MCF 10A (cell line): ENCODE results near the gene C7orf57. TPM values are rescaled to one million over a fixed set of nuclear protein-coding genes. Genes with fewer than 3 reads are reported as not detected.

ENCODE experiments used
- BruUV-seq: library from RNA; stranded (reverse); fragments of 400-500 nt; replicated peaks from 2 replicates; lab custom pipeline; 2021; lab: Mats Ljungman, UMichigan
- CTCF ChIA-PET: fragments of 300-600 bp; sonication (Branson Sonifier 250); formaldehyde crosslinking; extraction: SDS; loops from one replicate; lab custom pipeline; 2021; ENCODE audit warnings: antibody characterized with exemption, inconsistent platforms; lab: Yijun Ruan, JAX
- POLR2A ChIA-PET: fragments of 300-600, 350-650 bp; sonication (Branson Sonifier 250); formaldehyde crosslinking; extraction: SDS; loops from one replicate; lab custom pipeline; 2020; ENCODE audit warnings: antibody characterized with exemption, inconsistent platforms; lab: Yijun Ruan, JAX
- DNase-seq: peaks from one replicate; pipeline ENCODE4 v3.0.0-alpha.2; 2018; ENCODE audit not compliant: unreplicated experiment
- H3K27ac Mint-ChIP-seq: one replicate; pipeline ENCODE4 v1.8.0; 2022; ENCODE audit warnings: mild to moderate bottlenecking, low read depth, mixed read lengths; ENCODE audit not compliant: unreplicated experiment
- H3K27me3 Mint-ChIP-seq: one replicate; pipeline ENCODE4 v1.8.0; 2022; ENCODE audit warnings: mixed read lengths; ENCODE audit not compliant: insufficient read depth, unreplicated experiment
- H3K36me3 Mint-ChIP-seq: one replicate; pipeline ENCODE4 v1.8.0; 2022; ENCODE audit warnings: mild to moderate bottlenecking, moderate library complexity, mixed read lengths; ENCODE audit not compliant: insufficient read depth, unreplicated experiment
- H3K4me1 Mint-ChIP-seq: one replicate; pipeline ENCODE4 v1.8.0; 2022; ENCODE audit warnings: mixed read lengths; ENCODE audit not compliant: insufficient read depth, unreplicated experiment
- H3K4me3 Mint-ChIP-seq: one replicate; pipeline ENCODE4 v1.8.0; 2022; ENCODE audit warnings: mild to moderate bottlenecking, moderate library complexity, mixed read lengths; ENCODE audit not compliant: unreplicated experiment
- H3K9me3 Mint-ChIP-seq: one replicate; pipeline ENCODE4 v1.8.0; 2022; ENCODE audit warnings: mixed read lengths; ENCODE audit not compliant: unreplicated experiment
- CTCF ChIP-seq: fragments of 200-600 bp; IDR thresholded peaks from one replicate; pipeline ENCODE4 v1.8.0; 2022; ENCODE audit warnings: antibody characterized with exemption, mild to moderate bottlenecking; ENCODE audit not compliant: unreplicated experiment
- intact Hi-C: fragments of 100-400 bp; cut with micrococcal nuclease; formaldehyde crosslinking; loops from 2 replicates; pipeline ENCODE4 v1.14.1; 2022
- total RNA-seq: library from RNA; stranded (reverse); gene quantifications from 2 replicates; pipeline ENCODE4 v1.2.3, GENCODE V29; 2022

Gene C7orf57
- total RNA-seq, 1 experiment from 2014 or later: 0.37 TPM

GRCh38 chr7:48028938-48029337 lies 6.4 kb upstream of the C7orf57 start, which contains the start of gene SUN3:
Gene SUN3 (minus strand): TSS chr7:48029107. CDS start chr7:48028938, 169 bp downstream.
- Mint-ChIP-seq H3K27me3 (no peaks in the 10 kb centered on the region), H3K9me3 (no peaks in the 10 kb centered on the region), H3K4me3 (no peak within 1 kb of the TSS), H3K27ac (no peak within 1 kb of the TSS), H3K4me1 (no peaks in the 10 kb centered on the region), H3K36me3 (no peaks in the 10 kb centered on the region)
- POLR2A ChIA-PET: interaction anchor here (1.5 kb wide), 1 partner anchor 15 kb away, joined by 3 read pairs; no protein-coding TSS in a partner anchor
- intact Hi-C loops: no loop called here
- no peak for TF ChIP-seq CTCF
- CTCF ChIA-PET: no interaction called here
- no peak for DNase-seq
- BruUV-seq: no TSS peak

GRCh38 chr7:48031111-48031510 lies 4.2 kb upstream of the C7orf57 start:
- no peak for TF ChIP-seq CTCF
- Mint-ChIP-seq H3K4me1 (no peaks in the 10 kb centered on the region), H3K27me3 (no peaks in the 10 kb centered on the region), H3K36me3 (no peaks in the 10 kb centered on the region), H3K4me3 (no peak overlapping the region), H3K27ac (no peak overlapping the region), H3K9me3 (no peaks in the 10 kb centered on the region)
- ChIA-PET POLR2A (interaction anchor here (0.8 kb wide), 1 partner anchor 52 kb away, joined by 3 read pairs; no protein-coding TSS in a partner anchor), CTCF (interaction anchor here (1.4 kb wide), 2 partner anchors 53 to 79 kb away, joined by 3 to 5 read pairs; no protein-coding TSS in a partner anchor)
- BruUV-seq: no TSS peak
- intact Hi-C loops: no loop called here
- no peak for DNase-seq

GRCh38 chr7:48033922-48034321 lies 1.4 kb upstream of the C7orf57 start:
- TF ChIP-seq CTCF: no peak
- no peaks in the 10 kb centered on the region for H3K27me3 Mint-ChIP-seq
- H3K4me3 Mint-ChIP-seq: no peak overlapping the region
- H3K9me3 Mint-ChIP-seq: no peaks in the 10 kb centered on the region
- H3K4me1 Mint-ChIP-seq: no peaks in the 10 kb centered on the region
- ChIA-PET CTCF (interaction anchor here (0.8 to 1.7 kb wide), 2 partner anchors 68 to 76 kb away, joined by 4 to 7 read pairs; no protein-coding TSS in a partner anchor), POLR2A (no interaction called here)
- intact Hi-C loops: loop anchor here (2.0 kb wide), 1 partner anchor 77 kb away; no protein-coding TSS in a partner anchor
- BruUV-seq: no TSS peak
- H3K36me3 Mint-ChIP-seq: no peaks in the 10 kb centered on the region
- DNase-seq: no peak
- H3K27ac Mint-ChIP-seq: no peak overlapping the region

- Mint-ChIP-seq H3K27me3 (no peaks in the 10 kb centered on the region), H3K4me1 (peaks cover 1% of the 10 kb centered on the region), H3K36me3 (no peaks in the 10 kb centered on the region), H3K4me3 (peak overlapping the region; percentile 74), H3K27ac (peak overlapping the region; percentile 50), H3K9me3 (no peaks in the 10 kb centered on the region)
- ChIA-PET POLR2A (no interaction called here), CTCF (interaction anchor here (0.8 kb wide), 1 partner anchor 58 kb away, joined by 4 read pairs; no protein-coding TSS in a partner anchor)
- BruUV-seq: no TSS peak
- intact Hi-C loops: loop anchor here (1.0 to 2.0 kb wide), 2 partner anchors 49 to 75 kb away; no protein-coding TSS in a partner anchor
- DNase-seq: no peak
- TF ChIP-seq CTCF: no peak
Measured at GRCh38 chr7:48035967-48036478, 680 bp downstream of the C7orf57 start.
